Fibroblast of skin of left biceps (primary cell): ENCODE results near the gene CLEC17A.
"Not testable (repeated sequence)": the region's sequence is repeated elsewhere in the genome, so short reads cannot be mapped to it uniquely, and the experiment has no call there.

Experiments
- DNase-seq, 2 experiments: peaks; one replicate each; pipeline ENCODE4 v3.0.0-alpha.2; 2013; ENCODE audit warnings: low read depth in 2 of 2

Gene CLEC17A

DNA sequence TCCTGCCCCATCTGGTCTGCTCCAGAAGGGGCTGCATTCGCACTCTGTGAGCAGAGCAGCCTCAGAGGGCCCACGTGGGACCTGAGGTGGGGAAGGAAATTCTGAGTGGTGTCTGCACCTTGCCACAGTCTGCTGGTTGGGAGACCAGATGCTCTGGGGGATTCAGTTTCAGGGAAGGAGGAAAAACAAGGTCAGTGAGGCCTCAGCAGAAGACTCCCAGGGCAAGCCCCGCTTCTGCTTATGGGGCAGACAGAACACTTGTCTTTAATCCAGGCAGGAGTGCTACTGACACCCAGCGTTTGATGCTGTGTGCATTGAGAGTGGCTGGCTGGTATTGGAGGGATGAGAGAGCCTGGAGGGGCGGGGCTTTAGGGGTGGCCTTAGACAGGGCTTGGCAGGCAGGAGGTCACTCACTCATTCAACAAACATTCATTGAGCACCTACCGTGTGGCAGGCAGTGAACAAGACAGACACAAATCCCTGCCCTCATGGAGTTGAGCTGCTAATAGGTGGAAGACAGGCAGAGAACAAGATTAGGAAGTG, 4.9 kb upstream of the CLEC17A start:
- no peak for DNase-seq

GRCh38 chr19:14580623-14581237, 2.2 kb upstream of the CLEC17A start:
- DNase-seq = no peak

GRCh38 chr19:14584372-14584771, 1.5 kb downstream of the CLEC17A start:
- not testable (repeated sequence) for DNase-seq

DNA sequence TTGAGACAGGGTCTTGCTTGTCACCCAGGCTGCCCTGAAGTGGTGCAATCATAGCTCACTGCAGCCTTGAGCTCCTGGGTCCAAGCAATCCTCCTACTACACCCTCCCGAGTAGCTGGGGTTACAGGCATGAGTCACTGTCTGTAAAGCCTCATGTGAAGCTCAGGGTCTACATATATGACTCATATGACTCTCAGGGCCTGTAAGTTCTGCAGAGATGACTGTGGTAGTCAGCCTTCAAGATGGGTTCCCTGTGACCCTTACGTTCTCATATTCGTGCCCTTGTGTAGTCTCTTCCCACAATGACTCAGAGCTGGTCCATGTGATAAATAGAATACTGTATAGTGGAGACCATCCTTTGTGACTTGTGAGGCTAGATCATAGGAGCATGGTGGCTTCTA, 2.3 kb downstream of the CLEC17A start:
- DNase-seq = peak in 1 of 2 experiments; percentile 10

DNA sequence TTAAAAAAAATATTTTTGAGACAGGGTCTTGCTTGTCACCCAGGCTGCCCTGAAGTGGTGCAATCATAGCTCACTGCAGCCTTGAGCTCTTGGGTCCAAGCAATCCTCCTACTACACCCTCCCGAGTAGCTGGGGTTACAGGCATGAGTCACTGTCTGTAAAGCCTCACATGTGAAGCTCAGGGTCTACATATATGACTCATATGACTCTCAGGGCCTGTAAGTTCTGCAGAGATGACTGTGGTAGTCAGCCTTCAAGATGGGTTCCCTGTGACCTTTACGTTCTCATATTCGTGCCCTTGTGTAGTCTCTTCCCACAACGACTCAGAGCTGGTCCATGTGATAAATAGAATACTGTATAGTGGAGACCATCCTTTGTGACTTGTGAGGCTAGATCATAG, 6.5 kb downstream of the CLEC17A start:
- not testable (repeated sequence) for DNase-seq

DNA sequence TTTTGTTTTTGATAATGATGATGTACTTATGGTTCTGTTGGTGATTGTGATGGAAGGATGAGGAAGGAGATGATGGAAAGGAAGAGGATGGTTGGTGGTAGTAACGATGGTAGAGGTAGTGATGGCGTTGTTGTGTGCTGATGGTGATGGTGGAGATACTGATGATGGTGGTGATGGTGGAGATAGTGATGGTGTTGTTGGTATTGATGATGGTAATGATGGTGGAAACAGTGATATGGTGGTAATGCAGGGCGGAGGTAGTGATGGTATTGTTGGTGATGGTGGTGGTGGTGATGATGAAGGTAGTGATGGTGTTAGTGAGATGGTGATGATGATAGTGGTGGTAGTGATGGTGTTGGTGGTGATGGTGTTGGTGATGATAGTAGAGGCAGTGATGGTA, 12.7 kb downstream of the CLEC17A start:
- DNase-seq = no peak

GRCh38 chr19:14599548-14600147, 16.8 kb downstream of the CLEC17A start:
- no peak for DNase-seq

DNA sequence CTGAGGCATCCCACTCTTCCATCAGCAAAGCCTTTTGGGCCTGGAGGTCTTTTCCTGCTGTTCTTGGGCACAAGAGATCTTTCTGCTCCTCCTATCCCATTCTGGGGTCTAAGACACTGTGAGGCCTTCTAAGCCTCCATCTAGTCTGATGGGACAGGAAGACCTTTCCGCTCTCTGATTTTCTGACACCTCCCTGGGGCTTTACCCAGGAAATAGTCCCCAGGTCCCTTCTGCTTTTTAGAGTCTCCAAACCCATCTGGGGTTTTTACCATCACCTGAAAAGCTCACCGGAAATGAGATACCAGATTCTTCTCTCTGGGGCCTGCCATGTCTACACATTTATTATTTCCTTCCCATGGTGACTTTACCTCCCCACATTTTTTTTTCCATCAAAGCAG, 21.1 kb downstream of the CLEC17A start:
- no peak for DNase-seq

- DNase-seq = no peak
These were observed 23.7 kb downstream of the CLEC17A start for GRCh38 chr19:14606627-14607026.

GRCh38 chr19:14611051-14611450, 28.2 kb downstream of the CLEC17A start:
- no peak for DNase-seq

GRCh38 chr19:14612242-14612641, 29.4 kb downstream of the CLEC17A start:
- DNase-seq = not testable (repeated sequence)

DNA sequence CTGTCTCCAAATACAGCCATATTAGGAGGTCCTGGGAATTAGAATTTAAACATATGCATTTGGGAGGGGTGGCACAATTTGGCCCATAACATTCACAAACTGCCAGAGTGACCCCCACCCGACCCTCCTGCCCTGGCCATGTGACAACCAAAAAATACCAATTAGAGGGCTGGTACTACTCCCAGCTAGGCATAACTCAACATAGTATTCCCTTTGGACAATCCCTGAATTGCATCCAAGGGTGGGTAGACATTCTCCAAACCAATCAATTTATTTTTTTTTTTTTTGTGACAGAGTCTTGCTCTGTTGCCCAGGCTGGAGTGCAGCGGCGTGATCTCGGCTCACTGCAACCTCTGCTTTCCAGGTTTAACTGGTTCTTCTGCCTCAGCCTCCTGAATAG, 29.8 kb downstream of the CLEC17A start:
- no peak for DNase-seq

DNA sequence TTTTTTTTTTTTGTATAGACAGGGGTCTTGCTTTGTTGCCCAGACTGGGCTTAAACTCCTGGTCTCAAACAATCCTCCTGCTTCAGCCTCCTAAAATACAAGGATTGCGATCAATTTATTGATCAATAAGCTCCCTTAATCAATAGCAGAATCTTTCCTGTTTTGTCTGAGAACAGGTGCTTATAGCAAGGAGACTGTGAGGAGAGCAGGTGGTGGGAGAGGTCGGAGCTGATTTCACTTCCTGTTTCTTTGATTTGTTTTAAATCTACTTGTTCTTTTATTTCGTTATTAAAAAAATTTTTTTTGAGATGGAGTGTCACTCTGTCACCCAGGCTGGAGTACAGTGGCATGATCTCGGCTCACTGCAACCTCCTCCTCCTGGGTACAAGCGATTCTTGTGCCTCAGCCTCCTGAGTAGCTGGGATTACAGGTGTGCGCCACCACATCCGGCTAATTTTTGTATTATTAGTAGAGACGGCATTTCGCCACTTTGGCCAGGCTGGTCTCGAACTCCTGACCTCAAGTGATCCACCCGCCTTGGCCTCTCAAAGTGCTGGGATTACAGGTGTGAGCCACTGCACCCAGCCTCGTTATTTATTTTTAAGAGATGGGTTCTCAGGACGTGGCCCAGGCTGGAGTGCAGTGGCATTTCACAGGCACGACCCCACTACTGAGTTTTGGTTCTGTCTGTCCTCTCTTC, 30.7 kb downstream of the CLEC17A start:
- not testable (repeated sequence) for DNase-seq

GRCh38 chr19:14614099-14614412, 31.2 kb downstream of the CLEC17A start:
- DNase-seq = no peak

DNA sequence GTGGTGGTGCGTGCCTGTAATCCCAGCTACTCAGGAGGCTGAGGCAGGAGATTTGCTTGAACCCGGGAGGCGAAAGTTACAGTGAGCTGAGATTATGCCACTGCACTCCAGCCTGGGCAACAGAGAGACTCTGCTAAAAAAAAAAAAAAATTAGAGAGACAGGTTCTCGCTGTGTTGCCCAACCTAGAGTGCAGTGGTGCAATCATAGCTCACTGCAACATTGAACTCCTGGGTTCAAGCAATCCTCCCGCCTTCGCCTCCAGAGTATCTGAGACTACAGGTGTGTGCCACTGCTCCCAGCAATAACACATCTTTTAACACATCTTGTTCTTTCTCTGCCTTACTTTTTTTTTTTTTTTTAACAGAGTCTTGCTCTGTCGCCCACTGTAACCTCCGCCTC, 32.7 kb downstream of the CLEC17A start:
- no peak for DNase-seq

DNA sequence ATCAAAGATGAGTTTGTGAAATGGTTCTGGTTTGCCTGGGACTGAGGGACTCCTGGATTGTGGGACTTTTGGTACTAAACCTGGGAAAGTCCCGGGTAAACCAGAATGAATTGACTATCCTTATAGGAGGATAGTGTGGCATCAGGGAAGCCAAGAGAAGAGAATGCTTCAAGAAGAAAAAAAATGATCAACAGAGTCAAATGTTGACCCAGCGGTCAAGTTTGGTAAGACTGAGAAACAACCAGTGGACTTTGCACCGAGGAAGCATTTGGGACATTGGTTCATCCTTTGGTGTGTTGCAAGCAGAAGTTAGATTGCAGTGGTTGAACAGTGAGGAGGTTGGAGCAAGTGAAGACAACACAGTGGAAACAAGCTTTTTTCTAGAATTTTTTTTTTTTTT, 33.5 kb downstream of the CLEC17A start:
- no peak for DNase-seq

GRCh38 chr19:14619404-14619803, 36.5 kb downstream of the CLEC17A start:
- no peak for DNase-seq

DNA sequence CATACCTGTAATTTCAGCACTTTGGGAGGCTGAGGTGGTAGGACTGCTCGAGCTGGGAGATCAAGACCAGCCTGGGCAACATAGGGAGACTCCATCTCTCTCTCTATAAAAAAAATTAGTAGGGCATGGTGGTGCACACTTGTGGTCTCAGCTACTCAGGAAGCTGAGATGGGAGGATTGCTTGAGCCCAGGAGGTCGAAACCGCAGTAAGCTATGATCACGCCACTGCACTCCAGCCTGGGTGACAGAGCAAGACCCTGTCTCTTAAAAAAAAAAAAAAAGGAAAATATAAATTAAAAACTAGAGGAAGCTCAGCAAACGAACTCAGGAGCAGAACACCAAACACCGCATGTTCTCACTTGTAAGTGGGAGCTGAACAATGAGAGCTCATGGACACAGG, 41.6 kb downstream of the CLEC17A start:
- not testable (repeated sequence) for DNase-seq

DNA sequence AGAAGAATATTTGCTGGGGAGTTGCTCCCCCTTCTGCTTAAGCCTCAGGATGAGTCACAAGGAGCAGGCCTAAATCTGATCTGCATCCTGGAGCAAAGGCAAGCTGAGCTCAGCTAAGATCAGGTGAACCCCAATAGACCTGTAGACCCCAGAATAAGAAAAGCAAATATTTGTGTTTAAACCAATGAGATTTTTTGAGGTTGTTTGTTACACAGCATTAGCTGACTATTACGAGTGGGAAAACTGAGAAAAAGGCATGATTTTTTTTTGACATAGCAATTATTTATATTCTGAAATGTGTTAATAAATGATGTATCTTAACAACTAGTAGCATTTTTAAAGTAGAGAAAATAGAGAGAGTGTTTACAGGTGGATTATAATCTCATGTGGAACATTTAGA, 46.7 kb downstream of the CLEC17A start:
- DNase-seq = no peak

GRCh38 chr19:14632286-14632685, 49.4 kb downstream of the CLEC17A start:
- no peak for DNase-seq

GRCh38 chr19:14639536-14640277, 56.8 kb downstream of the CLEC17A start:
- no peak for DNase-seq

- DNase-seq = no peak
These were observed 65.6 kb downstream of the CLEC17A start for GRCh38 chr19:14648506-14648905.
